H9 (cell line): Measurements from ENCODE around the gene STRIT1. TPM values are rescaled to one million over a fixed set of nuclear protein-coding genes. Genes with fewer than 3 reads are reported as not detected.

ENCODE experiments used
- DNase-seq: peaks from one replicate; pipeline ENCODE4 v3.0.0-alpha.2; 2017
- H2AFZ ChIP-seq: one replicate; pipeline ENCODE4 v1.6.1; 2013; ENCODE audit warnings: mild to moderate bottlenecking, low read length, control low read depth, moderate library complexity
- H2AK5ac ChIP-seq: 2 replicates; pipeline ENCODE4 v1.6.1; 2013; ENCODE audit warnings: low read length, control low read depth, mixed read lengths; ENCODE audit not compliant: insufficient read length
- H2BK120ac ChIP-seq: one replicate; pipeline ENCODE4 v1.6.1; 2013; ENCODE audit warnings: low read depth, mild to moderate bottlenecking, low read length, control low read depth, inconsistent platforms; ENCODE audit not compliant: poor library complexity, severe bottlenecking
- H2BK12ac ChIP-seq: 2 replicates; pipeline ENCODE4 v1.6.1; 2013; ENCODE audit warnings: low read length, control low read depth, mixed read lengths, low read depth; ENCODE audit not compliant: insufficient read length
- H2BK15ac ChIP-seq: 2 replicates; pipeline ENCODE4 v1.6.1; 2013; ENCODE audit warnings: low read depth, low read length, control low read depth
- H2BK20ac ChIP-seq: one replicate; pipeline ENCODE4 v1.6.1; 2013; ENCODE audit warnings: low read depth, mild to moderate bottlenecking, low read length, control low read depth, inconsistent platforms; ENCODE audit not compliant: poor library complexity, severe bottlenecking
- H2BK5ac ChIP-seq: 2 replicates; pipeline ENCODE4 v1.6.1; 2013; ENCODE audit warnings: low read length, control low read depth, mixed read lengths; ENCODE audit not compliant: insufficient read length
- H3K14ac ChIP-seq: 2 replicates; pipeline ENCODE4 v1.6.1; 2013; ENCODE audit warnings: low read length, control low read depth; ENCODE audit not compliant: insufficient read depth
- H3K18ac ChIP-seq: 2 replicates; pipeline ENCODE4 v1.6.1; 2013; ENCODE audit warnings: low read depth, mild to moderate bottlenecking, mixed read lengths, low read length, control low read depth; ENCODE audit not compliant: insufficient read length
- H3K23ac ChIP-seq: 2 replicates; pipeline ENCODE4 v1.6.1; 2013; ENCODE audit warnings: low read length, control low read depth, mixed read lengths, low read depth; ENCODE audit not compliant: insufficient read length
- H3K23me2 ChIP-seq: 2 replicates; pipeline ENCODE4 v1.6.1; 2013; ENCODE audit warnings: low read depth, mild to moderate bottlenecking, mixed read lengths, low read length, control low read depth; ENCODE audit not compliant: insufficient read length, poor library complexity, severe bottlenecking
- H3K27ac ChIP-seq: 2 replicates; pipeline ENCODE4 v1.5.1; 2013; ENCODE audit warnings: low read length, control low read depth, mixed read lengths, low read depth; ENCODE audit not compliant: insufficient read length
- H3K27me3 ChIP-seq: 2 replicates; pipeline ENCODE4 v1.6.1; 2013; ENCODE audit warnings: low read length, control low read depth, inconsistent platforms; ENCODE audit not compliant: insufficient read depth
- H3K4ac ChIP-seq: 2 replicates; pipeline ENCODE4 v1.6.1; 2013; ENCODE audit warnings: low read depth, mild to moderate bottlenecking, control low read depth, inconsistent platforms, low read length, moderate library complexity
- H3K4me1 ChIP-seq: 2 replicates; pipeline ENCODE4 v1.6.1; 2013; ENCODE audit warnings: low read length, control low read depth, inconsistent platforms; ENCODE audit not compliant: insufficient read depth
- H3K4me2 ChIP-seq: 2 replicates; pipeline ENCODE4 v1.6.1; 2013; ENCODE audit warnings: low read length, control low read depth, mixed read lengths; ENCODE audit not compliant: insufficient read length, insufficient read depth
- H3K56ac ChIP-seq: 2 replicates; pipeline ENCODE4 v1.6.1; 2013; ENCODE audit warnings: low read depth, mild to moderate bottlenecking, mixed read lengths, low read length, control low read depth; ENCODE audit not compliant: insufficient read length
- H3K79me1 ChIP-seq: 2 replicates; pipeline ENCODE4 v1.6.1; 2013; ENCODE audit warnings: low read depth, mild to moderate bottlenecking, moderate library complexity, low read length, control low read depth, inconsistent platforms; ENCODE audit not compliant: insufficient read depth, poor library complexity, severe bottlenecking
- H3K79me2 ChIP-seq: 2 replicates; pipeline ENCODE4 v1.6.1; 2013; ENCODE audit warnings: low read length, control low read depth, inconsistent platforms; ENCODE audit not compliant: insufficient read depth
- H3K9ac ChIP-seq: 2 replicates; pipeline ENCODE4 v1.6.1; 2013; ENCODE audit warnings: low read length, control low read depth, mixed read lengths; ENCODE audit not compliant: insufficient read length; ENCODE audit errors: extremely low read depth
- H3K9me3 ChIP-seq: one replicate; pipeline ENCODE4 v1.6.1; 2013; ENCODE audit warnings: low read depth, low read length, inconsistent platforms; ENCODE audit not compliant: control insufficient read depth
- H3T11ph ChIP-seq: one replicate; pipeline ENCODE4 v1.6.1; 2013; ENCODE audit warnings: mild to moderate bottlenecking, low read length, control low read depth, inconsistent platforms
- H4K20me1 ChIP-seq: one replicate; pipeline ENCODE4 v1.6.1; 2013; ENCODE audit not compliant: control insufficient read depth, insufficient read length, insufficient read depth
- H4K5ac ChIP-seq: 2 replicates; pipeline ENCODE4 v1.6.1; 2013; ENCODE audit warnings: low read depth, mild to moderate bottlenecking, mixed read lengths, low read length, control low read depth; ENCODE audit not compliant: insufficient read length
- H4K8ac ChIP-seq: replicated peaks from 2 replicates; pipeline ENCODE4 v1.6.1; 2013; ENCODE audit warnings: low read length, control low read depth, mixed read lengths, low read depth; ENCODE audit not compliant: insufficient read length
- H4K91ac ChIP-seq: 2 replicates; pipeline ENCODE4 v1.6.1; 2013; ENCODE audit warnings: low read depth, mild to moderate bottlenecking, moderate library complexity, mixed read lengths, low read length, control low read depth; ENCODE audit not compliant: insufficient read length
- H3K27ac Mint-ChIP-seq, 3 experiments: 2 replicates in 2 of 3; 3 replicates in 1 of 3; pipeline ENCODE4 v1.8.0; 2020 to 2021; ENCODE audit warnings: mixed read lengths in 3 of 3, mild to moderate bottlenecking in 1 of 3, moderate library complexity in 1 of 3
- H3K27me3 Mint-ChIP-seq: 2 replicates; pipeline ENCODE4 v1.8.0; 2021; ENCODE audit warnings: low read depth, mild to moderate bottlenecking, moderate library complexity, mixed read lengths
- H3K36me3 Mint-ChIP-seq, 3 experiments: 2 replicates in 2 of 3; 3 replicates in 1 of 3; pipeline ENCODE4 v1.8.0; 2020 to 2021; ENCODE audit warnings: low read depth in 3 of 3, mixed read lengths in 3 of 3; ENCODE audit not compliant: insufficient read depth in 1 of 3
- H3K4me1 Mint-ChIP-seq, 2 experiments: 2 replicates each; pipeline ENCODE4 v1.8.0; 2020; ENCODE audit warnings: mixed read lengths in 2 of 2
- H3K4me3 Mint-ChIP-seq, 2 experiments: 2 replicates in 1 of 2; 3 replicates in 1 of 2; pipeline ENCODE4 v1.8.0; 2020 to 2021; ENCODE audit warnings: mild to moderate bottlenecking in 2 of 2, mixed read lengths in 2 of 2, moderate library complexity in 1 of 2
- H3K9me3 Mint-ChIP-seq, 2 experiments: 2 replicates in 1 of 2; 3 replicates in 1 of 2; pipeline ENCODE4 v1.8.0; 2020; ENCODE audit warnings: mild to moderate bottlenecking in 2 of 2, mixed read lengths in 2 of 2, moderate library complexity in 1 of 2
- CTCF ChIP-seq: fragments of 200-600 bp; sonication (generic); conservative IDR thresholded peaks from 3 replicates; pipeline ENCODE4 v1.8.0; 2021; ENCODE audit warnings: antibody characterized with exemption, mild to moderate bottlenecking
- WGBS: extraction: QIAGEN DNeasy Blood & Tissue Kit; methylation state at CpG from one replicate; pipeline ENCODE4 v1.1.7; 2013; ENCODE audit warnings: missing lambda C conversion rate, low lambda C conversion rate, mixed read lengths; ENCODE audit not compliant: insufficient read length; ENCODE audit errors: extremely low coverage; 5-methylcytosine and 5-hydroxymethylcytosine counted together
- total RNA-seq: library from RNA; stranded (reverse); gene quantifications from 2 replicates; pipeline ENCODE4 v1.2.1, GENCODE V29; 2021

The STRIT1 gene
- total RNA-seq, 1 experiment from 2014 or later, result not detected

DNA sequence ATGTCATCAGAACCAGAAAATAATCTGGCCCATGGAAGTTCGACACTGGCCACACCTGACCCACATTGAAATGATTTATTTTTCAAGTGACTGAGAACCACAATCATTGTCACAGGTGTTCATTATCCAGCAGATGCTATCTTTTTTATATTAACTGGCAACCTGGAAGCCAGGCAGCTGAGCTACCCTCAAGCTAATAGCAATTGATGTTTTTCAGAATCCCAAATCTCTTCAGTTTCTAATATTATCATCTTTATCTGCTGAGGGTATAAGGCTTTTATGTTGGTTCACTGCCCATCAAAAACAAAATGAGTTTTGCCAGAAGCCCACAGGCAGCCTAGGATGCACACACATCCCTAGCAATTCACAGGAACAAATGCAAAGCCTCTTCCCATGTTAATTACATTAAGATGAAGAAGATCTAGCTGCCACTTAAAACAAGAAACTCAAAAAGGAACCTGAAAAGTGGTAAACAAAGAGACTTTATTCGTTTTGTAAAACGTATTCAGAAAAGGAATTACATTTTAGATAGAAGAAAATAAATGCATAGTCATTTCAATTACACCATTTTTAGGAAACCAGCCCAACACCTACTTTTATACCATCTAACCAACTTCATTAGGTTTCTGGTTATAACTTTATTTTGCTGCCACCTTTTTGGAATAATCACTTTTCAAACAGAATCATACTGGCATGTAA, 40.9 kb upstream of the STRIT1 start:
- H3K4me3 Mint-ChIP-seq, result no peak overlapping the region
- no peak overlapping the region for H3K56ac ChIP-seq
- no peak overlapping the region for H3K23ac ChIP-seq
- no peak overlapping the region for H3T11ph ChIP-seq
- no peak overlapping the region for H3K27ac ChIP-seq
- no peak overlapping the region for H4K8ac ChIP-seq
- no peak overlapping the region for H4K91ac ChIP-seq
- no peaks in the 10 kb centered on the region for H3K9me3 ChIP-seq
- no peak overlapping the region for H2AFZ ChIP-seq
- no peak overlapping the region for H2BK15ac ChIP-seq
- H3K79me1 ChIP-seq, result no peaks in the 10 kb centered on the region
- H3K79me2 ChIP-seq, result no peaks in the 10 kb centered on the region
- no peaks in the 10 kb centered on the region for H3K4me1 ChIP-seq
- no peaks in the 10 kb centered on the region for H3K36me3 Mint-ChIP-seq
- H2AK5ac ChIP-seq, result no peak overlapping the region
- no peak overlapping the region for H3K18ac ChIP-seq
- no peak overlapping the region for H4K5ac ChIP-seq
- no peak overlapping the region for H2BK20ac ChIP-seq
- H4K20me1 ChIP-seq, result no peaks in the 10 kb centered on the region
- no peak overlapping the region for H3K4ac ChIP-seq
- no peak overlapping the region for H3K14ac ChIP-seq
- H3K4me2 ChIP-seq, result no peak overlapping the region
- TF ChIP-seq CTCF, result no peak
- no peaks in the 10 kb centered on the region for H3K27me3 Mint-ChIP-seq
- no peak overlapping the region for H2BK120ac ChIP-seq
- H3K27ac Mint-ChIP-seq, result no peak overlapping the region
- no peak overlapping the region for H2BK5ac ChIP-seq
- H3K9ac ChIP-seq, result no peak overlapping the region
- no peaks in the 10 kb centered on the region for H3K9me3 Mint-ChIP-seq
- peaks cover 3 to 5% of the 10 kb centered on the region in 2 experiments; a peak in 2 of 4 replicates for H3K4me1 Mint-ChIP-seq
- no CpG with 5 or more reads among the region's 3 CpGs for WGBS
- H3K27me3 ChIP-seq, result no peaks in the 10 kb centered on the region
- no peak for DNase-seq
- no peaks in the 10 kb centered on the region for H3K23me2 ChIP-seq
- no peak overlapping the region for H2BK12ac ChIP-seq
